CD4-positive, alpha-beta T cell treated with Interleukin-17A for 1 hour (primary cell): Measurements from ENCODE around the gene AKT1S1.

Experiments used
- DNase-seq: peaks from one replicate; pipeline ENCODE4 v3.0.0-alpha.2; 2020

AKT1S1 gene

GRCh38 chr19:49907745-49908446 is 30.7 kb upstream of the AKT1S1 start:
- no peak for DNase-seq

- no peak for DNase-seq
These were observed 29.9 kb upstream of the AKT1S1 start for GRCh38 chr19:49906879-49907564.

DNA sequence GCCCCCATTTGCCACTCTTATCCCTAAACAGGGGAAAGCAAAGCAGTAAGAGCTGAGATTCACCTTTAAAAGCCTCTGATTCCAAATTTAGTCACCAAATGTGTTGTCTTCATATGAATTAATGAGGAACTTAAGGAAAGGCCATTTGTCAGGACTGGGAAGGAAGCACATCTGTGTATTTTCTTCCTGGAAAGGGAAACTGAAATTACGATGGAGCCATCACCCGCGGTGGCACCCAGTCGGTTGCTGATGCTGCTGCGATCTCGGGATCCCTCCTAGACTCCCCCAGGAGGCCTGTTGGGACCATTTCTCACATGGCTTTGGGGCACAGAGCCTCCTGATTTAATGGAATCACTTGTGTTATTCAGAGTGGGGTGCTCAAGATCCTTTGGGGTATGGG is 27.0 kb upstream of the AKT1S1 start:
- no peak for DNase-seq

- DNase-seq = peak; percentile 92
These were observed 19.9 kb upstream of the AKT1S1 start, which contains the start of gene IL4I1 for GRCh38 chr19:49896863-49897621. TSS of gene IL4I1 (minus strand) at chr19:49896887. CDS start at chr19:49896160, 727 bp downstream.

DNA sequence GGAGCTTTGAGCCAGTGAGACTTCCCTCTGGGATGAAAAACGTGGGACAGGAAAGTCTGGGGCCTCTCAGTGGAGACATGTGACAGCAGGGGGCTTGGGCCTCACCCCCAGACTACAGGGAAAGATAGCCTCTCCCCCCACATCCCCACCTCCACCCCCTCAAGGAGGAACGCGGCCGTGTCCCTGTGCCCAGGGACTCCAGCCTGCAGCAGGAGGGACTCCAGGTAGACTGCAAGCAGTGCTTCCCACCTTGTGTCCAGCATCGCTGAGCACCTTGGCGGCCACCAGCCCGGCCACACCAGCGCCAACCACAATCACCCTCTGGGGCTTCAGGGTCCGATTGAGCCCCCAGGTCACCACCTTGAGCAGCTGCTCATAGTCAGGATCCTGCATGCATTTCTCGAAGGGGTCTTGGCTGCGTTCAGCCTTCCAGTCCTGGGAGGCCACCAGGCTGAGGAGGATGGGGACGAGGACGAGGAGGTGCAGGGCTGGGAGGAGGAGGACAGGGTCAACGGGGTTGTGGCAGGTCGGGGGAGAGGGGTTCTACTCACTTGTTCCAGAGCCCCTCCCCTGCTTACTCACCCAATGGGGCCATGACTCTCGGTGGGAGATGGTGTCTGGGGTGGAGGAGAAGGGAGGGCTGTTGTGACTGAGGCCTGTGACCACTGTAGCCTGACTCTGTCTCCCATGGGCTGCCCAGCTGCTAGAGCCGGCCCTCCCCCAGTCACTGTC is 18.6 kb upstream of the AKT1S1 start:
- no peak for DNase-seq

DNA sequence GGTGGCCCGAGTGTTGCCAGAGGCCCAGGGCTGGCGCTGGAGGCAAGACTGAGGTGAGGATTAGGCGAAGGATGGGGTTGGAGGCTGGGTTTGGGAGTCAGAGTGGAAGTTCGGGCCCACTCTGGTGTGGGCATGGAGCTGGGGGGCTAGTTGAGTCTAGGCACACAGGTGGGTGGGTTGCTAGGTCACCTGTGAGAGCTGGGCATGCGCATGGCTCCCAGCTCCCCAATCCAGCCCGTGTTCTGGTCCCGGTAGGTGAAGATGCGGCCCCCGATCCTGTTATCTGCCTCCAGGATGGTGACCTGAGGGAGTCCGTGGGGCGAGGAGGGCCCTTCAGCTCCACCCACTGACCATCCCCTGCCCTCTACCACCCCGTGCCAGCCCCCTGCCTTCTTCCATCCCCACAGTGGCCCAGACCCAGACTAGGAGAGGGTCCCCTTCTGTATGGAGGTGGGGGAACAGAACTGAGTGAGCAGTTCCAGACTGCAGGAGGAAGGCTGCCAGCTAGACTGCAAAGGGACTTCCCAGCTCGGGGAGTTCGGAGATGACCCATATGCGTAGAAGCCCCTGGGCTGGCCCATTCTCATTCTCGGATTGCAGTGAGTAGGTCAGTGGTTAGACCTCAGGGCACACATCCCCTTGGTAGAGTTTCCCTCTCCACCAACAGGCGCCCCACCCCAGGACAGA is 17.9 kb upstream of the AKT1S1 start:
- peak; percentile 66 for DNase-seq

DNA sequence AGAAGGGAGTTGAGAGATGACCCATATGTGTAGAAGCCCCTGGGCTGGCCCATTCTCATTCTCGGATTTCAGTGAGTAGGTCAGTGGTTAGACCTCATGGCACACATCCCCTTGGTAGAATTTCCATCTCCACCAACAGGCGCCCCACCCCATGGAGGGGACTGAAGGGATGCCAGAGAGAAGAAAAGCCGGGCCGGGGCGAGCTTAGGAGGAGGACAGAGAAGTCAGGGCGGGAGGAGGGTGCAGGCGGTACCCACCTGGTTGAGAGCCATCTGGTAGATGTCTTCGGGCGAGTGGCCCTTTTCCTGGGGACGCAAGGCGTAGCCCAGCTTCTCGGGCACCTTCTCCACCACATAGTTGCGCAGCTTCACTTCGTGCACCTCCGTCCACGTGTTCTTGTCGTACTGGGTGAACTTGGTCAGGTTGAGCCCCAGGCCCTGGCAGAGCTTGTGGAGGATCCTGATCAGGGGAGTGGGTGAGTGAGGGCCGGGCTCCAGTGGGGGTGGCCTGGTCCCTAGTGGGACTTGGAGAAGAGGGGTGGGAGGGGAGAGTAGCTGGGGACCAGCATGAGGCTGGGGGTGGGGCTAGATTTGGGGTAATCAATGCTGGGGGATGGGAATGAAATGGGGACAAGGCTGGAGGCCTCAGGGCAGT is 17.0 kb upstream of the AKT1S1 start:
- DNase-seq = no peak

- DNase-seq = no peak
These were observed 15.6 kb upstream of the AKT1S1 start for GRCh38 chr19:49892716-49893115.

DNA sequence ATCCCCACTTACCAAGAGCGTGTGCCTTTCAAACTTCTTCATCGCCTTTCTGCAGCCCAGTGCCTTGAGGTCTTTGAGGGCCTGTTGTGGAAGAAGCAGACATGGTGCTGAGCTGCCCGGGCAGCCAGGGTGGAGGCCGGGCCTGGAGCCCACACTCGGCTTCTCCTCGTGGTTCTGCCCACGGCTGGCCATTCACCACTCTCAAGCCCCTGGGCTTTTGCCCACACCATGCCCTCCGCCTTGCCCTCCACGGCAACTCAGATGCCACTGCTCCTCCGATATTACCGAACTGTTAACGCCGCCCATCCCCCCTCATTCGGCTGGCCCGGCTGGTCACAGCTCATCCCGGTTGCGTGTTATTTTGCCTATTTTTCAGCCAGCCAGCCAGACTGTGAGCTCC is 14.2 kb upstream of the AKT1S1 start:
- DNase-seq = no peak

DNA sequence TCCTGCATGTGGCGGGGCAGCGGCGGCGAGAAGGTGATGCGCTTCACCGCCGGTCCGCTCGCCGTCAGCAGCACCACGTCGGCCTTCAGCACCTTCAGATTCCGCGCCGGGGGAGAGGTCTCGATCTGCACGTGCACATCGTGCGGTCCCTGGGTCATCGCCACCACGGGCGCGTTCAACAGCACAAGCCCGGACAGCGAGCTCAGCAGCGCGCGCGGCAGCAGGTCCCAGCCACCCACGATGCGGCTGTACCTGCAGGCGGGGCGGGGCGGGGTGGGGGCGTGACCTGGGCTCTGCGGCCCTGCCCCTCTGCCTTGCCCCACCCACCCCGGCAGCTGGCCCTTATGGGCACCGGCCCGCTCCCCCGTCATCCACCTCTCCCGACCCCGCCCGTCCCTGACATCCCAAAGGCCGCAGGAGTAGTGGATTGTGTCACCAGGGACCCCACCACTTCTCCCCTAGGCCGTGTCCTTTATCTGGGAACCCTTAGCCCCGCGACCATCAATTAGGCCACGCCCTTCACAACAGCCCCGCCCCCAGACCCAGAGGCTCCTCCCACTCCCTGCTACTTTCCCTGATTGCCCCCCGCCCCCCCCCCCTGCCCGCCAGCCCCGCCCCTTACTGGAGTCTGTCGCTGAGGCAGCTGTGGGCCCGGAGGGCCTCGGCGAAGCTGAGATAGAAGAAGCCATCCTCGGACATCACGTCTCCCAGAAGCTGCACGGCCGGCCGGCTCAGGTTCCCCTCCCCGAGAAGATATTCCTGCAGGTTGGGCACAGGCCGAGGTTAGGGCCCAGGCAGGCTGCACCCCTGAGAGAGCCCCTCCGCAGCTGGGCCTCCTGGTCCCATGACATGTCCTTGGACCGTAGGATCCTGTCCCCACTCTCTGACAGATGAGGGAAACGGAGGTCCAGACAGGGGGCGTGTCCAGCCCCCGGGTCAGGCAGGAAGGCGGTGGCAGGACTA is 13.5 kb upstream of the AKT1S1 start:
- peak; percentile 78 for DNase-seq

DNA sequence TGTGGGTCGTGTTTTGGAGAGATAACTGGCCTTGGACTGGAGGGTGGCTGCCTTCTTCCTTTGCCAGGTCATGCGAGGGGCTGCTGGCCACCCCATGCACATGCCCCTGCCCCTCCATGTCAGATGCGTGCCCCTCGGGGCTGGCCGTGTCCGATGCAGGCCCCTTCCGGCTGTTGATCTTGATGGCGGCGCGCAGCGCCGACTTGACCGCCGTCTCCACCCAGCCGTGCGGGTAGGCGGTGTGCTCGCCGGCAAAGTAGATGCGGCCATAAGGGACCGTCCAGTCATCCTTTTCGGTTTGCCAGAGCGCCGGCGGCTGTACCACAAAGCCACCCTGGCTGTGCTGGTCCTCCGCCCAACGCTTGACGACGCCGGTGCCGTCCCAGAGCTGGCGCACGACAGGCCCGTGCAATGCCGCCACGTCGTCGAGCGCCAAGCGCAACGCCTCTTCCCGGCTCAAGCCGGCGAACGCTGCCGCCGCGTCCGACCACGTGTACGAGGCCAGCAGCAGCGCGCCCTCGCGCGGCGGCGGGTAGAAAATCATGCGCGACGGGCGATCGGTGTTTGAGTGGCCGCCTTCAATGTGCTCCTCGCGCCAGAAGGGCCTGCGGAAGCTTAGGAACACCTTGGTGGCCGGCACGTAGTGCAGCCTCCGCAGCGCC is 12.7 kb upstream of the AKT1S1 start:
- DNase-seq = peak; percentile 81

GRCh38 chr19:49889038-49889686 is 12.0 kb upstream of the AKT1S1 start:
- DNase-seq = no peak

DNA sequence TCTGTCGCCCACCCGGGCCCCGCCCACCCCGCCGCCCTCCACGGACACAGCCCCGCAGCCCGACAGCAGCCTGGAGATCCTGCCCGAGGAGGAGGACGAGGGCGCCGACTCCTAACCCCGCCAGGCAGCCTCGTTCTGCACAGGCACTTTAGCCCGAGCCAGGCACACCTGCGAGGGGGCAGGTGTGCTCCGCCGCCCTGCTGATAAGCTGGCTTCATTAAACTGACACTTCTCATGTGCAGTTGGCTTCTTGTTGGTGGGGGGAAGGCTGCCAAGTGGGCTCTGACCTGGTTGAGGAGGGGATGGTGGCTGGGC is 11.3 kb upstream of the AKT1S1 start:
- DNase-seq = no peak

GRCh38 chr19:49887665-49888509 is 10.7 kb upstream of the AKT1S1 start:
- no peak for DNase-seq

DNA sequence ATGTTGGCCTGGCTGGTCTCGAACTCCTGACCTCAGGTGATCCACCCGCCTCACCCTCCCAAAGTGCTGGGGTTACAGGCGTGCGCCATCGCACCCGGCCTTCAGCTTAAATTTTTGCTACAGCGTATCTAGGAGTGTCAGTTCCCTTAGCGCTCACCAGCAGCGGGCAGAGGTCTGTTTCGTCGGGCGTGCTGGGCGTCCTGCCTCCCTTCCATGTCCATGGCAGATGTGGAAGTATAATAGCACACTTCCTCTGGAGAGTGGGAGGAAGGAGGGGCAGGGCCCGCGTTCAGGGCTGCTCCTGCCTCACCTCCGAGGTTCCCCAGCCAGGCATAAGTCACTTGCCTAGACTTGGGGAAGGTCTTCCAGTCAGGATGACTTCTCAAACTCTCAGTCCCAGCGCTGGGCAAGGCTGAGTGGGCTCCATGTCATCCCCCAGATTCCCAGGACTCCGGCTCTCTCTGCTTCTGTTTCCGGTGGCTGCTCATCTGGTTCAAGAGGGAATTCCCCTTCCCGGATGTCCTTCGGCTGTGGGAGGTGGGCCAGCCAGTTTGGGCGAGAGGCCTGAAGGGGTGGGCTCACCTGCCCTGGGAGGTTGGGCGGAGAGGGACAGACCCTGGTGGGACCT is 10.0 kb upstream of the AKT1S1 start:
- DNase-seq = no peak

- DNase-seq = no peak
These were observed 7.6 kb upstream of the AKT1S1 start for GRCh38 chr19:49884760-49885159.

GRCh38 chr19:49884109-49884508 is 7.0 kb upstream of the AKT1S1 start:
- DNase-seq = no peak

GRCh38 chr19:49883094-49883493 is 5.9 kb upstream of the AKT1S1 start:
- DNase-seq = no peak
